AG09309 (cell line): ENCODE data around the gene NRXN2.

ENCODE experiments used
- DNase-seq: peaks from one replicate; pipeline ENCODE4 v3.0.0-alpha.2; 2010; ENCODE audit warnings: low read depth
- H3K4me3 ChIP-seq: 2 replicates; pipeline ENCODE4 v1.5.1; 2011; ENCODE audit warnings: mild to moderate bottlenecking, low read depth, low read length, moderate library complexity; ENCODE audit not compliant: control insufficient read depth
- CTCF ChIP-seq: IDR thresholded peaks from 2 replicates; pipeline ENCODE4 v1.5.1; 2011; ENCODE audit warnings: mild to moderate bottlenecking, low read depth, low read length, inconsistent platforms; ENCODE audit not compliant: insufficient read depth, control insufficient read depth; ENCODE audit errors: missing control alignments

The NRXN2 gene

DNA sequence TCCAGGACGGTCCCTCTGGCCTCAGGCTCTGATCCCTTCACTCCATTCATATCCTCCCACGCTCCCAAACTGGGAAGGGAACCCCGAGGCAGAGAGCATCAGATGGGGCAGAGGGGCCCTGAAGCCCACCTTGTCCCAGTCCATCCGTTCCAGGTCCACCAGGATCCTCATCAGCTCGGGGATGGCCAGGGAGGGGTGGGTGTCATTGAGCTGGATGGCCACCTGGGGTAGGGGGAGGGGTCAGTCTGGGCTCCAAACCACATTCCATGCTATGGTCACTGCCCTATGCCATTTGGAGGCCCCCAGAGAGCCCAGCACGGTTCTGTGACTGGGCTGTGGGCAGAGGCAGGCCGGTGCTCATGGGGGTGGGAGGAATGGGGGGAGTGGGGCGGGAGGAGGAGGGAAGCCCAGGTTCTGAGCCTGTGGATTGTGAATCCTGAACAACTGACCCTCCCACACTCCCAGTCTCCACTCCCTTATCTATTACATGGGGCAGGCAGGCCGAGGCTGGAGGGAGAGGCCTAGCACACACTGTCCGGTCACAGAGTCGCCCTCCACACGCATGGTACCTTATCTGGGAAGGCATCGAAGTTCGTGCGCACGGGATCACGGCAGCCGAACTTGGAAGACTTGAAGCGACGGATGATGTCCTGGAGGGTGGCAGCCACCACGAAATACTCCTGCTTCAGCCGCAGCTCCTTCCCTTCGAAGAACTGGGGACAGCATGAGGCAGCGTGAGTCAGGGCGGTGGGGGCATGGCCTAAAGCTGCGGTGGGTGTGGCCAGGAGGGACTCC, 31.3 kb upstream of the NRXN2 start:
- no peak overlapping the region for H3K4me3 ChIP-seq
- TF ChIP-seq CTCF = no peak
- DNase-seq = no peak

DNA sequence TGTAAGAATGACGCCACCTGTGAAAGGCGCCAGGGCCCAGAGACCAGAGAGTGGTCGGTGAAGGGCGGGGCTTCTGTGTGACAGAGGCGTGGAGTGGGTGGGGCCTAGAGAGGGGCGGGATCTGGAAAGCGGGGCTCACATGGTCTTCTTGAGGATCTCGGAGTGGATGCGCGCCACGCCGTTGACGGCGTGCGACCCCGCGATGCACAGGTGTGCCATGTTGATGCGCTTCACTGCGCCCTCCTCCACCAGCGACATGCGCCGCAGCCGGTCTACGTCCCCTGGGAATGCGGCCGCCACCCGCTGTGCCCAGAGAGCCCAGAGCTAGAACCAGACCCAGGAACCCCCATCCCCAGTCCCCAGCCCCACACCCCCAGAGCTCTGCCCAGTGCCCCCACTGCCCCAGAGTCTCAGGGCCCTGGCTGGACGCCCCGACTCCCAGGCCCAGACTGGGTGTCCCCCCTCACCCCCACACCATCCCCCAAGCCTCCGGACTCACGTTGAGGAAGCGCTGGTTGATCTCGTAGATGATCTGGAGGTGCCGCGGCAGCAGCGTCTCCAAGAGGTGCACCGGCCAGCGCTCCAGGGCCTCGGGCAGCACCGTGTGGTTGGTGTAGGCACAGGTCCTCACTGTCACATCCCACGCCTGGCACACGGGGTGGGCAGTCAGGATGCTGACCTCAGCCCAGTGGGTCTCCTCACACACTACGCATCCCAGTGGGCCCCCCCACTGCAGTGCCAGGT, 30.6 kb upstream of the NRXN2 start:
- DNase-seq = no peak
- no peak overlapping the region for H3K4me3 ChIP-seq
- no peak for TF ChIP-seq CTCF

DNA sequence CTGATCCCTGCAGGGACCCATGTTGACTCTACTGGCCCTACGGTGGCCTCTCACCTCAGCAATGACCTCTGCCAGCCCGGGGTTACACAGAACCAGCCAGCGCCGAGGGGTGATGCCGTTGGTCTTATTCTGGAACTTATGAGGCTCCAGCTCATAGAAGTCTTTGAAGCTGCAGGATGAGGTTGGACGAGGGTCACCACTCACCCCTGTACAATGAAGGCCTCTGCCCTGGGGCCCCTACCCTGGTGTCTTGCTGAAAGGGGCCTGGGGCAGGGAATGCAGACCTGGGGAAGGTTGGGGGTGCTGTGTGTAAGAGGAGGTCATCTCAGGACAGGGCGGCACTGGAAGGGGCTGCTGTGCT, 30.0 kb upstream of the NRXN2 start:
- no peak for TF ChIP-seq CTCF
- DNase-seq = no peak
- H3K4me3 ChIP-seq = no peak overlapping the region

- DNase-seq = no peak
- TF ChIP-seq CTCF = no peak
Observed at GRCh38 chr11:64752175-64752970, 29.4 kb upstream of the NRXN2 start.

GRCh38 chr11:64751580-64751979, 28.6 kb upstream of the NRXN2 start:
- TF ChIP-seq CTCF = no peak
- DNase-seq = no peak

More at GRCh38 chr11:64752175-64752970, 29.4 kb upstream of the NRXN2 start:
- no peak overlapping the region for H3K4me3 ChIP-seq

GRCh38 chr11:64751136-64751535, 28.1 kb upstream of the NRXN2 start:
- no peak for TF ChIP-seq CTCF
- H3K4me3 ChIP-seq = no peak overlapping the region
- DNase-seq = no peak

More at GRCh38 chr11:64751580-64751979, 28.6 kb upstream of the NRXN2 start:
- no peak overlapping the region for H3K4me3 ChIP-seq
